AG10803 (cell line): Measurements from ENCODE around the gene TEX261.

Experiments
- DNase-seq: peaks from one replicate; pipeline ENCODE4 v3.0.0; 2010; ENCODE audit warnings: low read depth
- H3K4me3 ChIP-seq: 2 replicates; pipeline ENCODE4 v1.5.1; 2011; ENCODE audit warnings: mild to moderate bottlenecking, low read length, control low read depth
- CTCF ChIP-seq: conservative IDR thresholded peaks from 2 replicates; pipeline ENCODE4 v1.5.1; 2011; ENCODE audit warnings: mild to moderate bottlenecking, low read length, control low read depth, inconsistent platforms

Gene TEX261

GRCh38 chr2:70964596-70965386 lies 29.9 kb downstream of the TEX261 start:
- H3K4me3 ChIP-seq = peak overlapping the region; percentile 58
- peak; percentile 56 for DNase-seq
- TF ChIP-seq CTCF = peak; percentile 71

DNA sequence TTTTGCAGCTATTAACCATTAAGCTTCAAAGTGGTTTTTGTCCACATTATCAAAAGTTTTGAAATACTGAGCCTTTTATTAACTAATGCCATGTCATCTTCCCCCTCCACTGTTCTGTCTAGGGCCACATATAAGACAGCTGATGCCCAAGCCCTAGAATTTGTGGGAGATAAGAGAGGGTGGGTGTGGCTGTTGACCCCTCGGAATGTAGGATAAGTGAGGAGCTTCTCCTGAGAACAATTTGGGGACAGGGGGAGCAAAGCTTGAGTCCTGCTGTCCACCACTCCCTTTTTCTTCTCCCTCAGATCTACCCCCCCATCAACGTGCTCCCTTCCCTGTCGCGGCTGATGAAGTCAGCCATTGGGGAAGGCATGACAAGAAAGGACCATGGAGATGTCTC lies 30.5 kb downstream of the TEX261 start:
- DNase-seq = no peak
- H3K4me3 ChIP-seq = no peak overlapping the region
- TF ChIP-seq CTCF = no peak

- TF ChIP-seq CTCF = no peak
- DNase-seq = no peak
- H3K4me3 ChIP-seq = no peak overlapping the region
These were observed 31.5 kb downstream of the TEX261 start for GRCh38 chr2:70962885-70963878.

DNA sequence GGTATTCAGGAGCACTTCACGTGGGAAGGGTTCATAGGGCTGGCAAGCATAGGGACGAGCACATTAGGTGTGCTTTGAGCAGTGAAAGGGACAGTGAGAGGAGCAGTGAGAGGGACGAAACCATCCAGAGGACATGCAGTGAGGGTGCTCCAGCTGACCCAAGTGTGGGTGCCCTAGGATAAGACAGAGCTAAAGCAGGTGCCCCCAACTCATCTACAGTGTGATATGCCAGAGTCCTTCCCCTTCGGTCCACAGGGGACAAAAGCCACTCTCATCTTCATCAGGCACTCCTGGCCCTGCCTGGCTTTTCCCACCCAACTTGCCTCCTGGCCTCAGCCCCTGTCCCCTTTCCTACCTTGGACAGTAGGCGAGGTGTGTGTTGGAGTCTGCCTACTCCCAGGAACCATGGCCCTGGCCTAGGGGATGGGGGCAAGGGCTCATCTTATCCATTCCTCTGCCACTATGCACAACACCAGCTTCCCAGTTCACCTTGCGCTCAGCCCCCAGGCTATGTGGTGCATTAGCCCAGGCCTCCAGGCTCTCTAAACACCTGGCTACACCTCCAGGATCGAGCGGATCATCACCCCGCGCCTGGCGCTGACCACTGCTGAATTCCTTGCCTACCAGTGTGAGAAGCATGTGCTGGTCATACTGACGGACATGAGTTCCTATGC lies 32.3 kb downstream of the TEX261 start:
- no peak overlapping the region for H3K4me3 ChIP-seq
- no peak for DNase-seq
- TF ChIP-seq CTCF = no peak

DNA sequence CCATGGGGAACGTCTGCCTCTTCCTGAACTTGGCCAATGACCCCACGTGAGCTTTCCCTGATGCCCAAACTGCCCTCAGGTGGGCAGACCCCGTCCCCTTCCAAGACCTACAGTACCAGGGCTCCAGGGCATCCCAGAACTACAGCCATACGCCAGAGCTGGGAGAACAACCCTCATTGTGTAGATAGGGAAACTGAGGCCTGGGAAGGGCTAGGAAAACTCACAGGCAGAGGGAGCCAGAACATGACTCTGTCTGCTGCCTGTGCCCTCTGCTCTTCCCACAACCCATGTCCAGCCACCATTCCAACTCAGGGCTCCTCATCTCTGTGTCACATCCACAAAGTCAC lies 33.1 kb downstream of the TEX261 start:
- no peak overlapping the region for H3K4me3 ChIP-seq
- no peak for DNase-seq
- TF ChIP-seq CTCF = no peak

GRCh38 chr2:70960833-70961647 lies 33.6 kb downstream of the TEX261 start:
- TF ChIP-seq CTCF = no peak
- no peak overlapping the region for H3K4me3 ChIP-seq
- DNase-seq = no peak
